Skeletal muscle cell (primary cell): ENCODE measurements around the gene BPTF.

Source experiments
- DNase-seq: peaks from one replicate; pipeline ENCODE4 v3.0.0-alpha.2; 2010; ENCODE audit warnings: low read depth
- H3K4me3 ChIP-seq: 2 replicates; pipeline ENCODE4 v1.5.1; 2011; ENCODE audit warnings: low read depth, mild to moderate bottlenecking, control low read depth, low read length, moderate library complexity

Gene BPTF

DNA sequence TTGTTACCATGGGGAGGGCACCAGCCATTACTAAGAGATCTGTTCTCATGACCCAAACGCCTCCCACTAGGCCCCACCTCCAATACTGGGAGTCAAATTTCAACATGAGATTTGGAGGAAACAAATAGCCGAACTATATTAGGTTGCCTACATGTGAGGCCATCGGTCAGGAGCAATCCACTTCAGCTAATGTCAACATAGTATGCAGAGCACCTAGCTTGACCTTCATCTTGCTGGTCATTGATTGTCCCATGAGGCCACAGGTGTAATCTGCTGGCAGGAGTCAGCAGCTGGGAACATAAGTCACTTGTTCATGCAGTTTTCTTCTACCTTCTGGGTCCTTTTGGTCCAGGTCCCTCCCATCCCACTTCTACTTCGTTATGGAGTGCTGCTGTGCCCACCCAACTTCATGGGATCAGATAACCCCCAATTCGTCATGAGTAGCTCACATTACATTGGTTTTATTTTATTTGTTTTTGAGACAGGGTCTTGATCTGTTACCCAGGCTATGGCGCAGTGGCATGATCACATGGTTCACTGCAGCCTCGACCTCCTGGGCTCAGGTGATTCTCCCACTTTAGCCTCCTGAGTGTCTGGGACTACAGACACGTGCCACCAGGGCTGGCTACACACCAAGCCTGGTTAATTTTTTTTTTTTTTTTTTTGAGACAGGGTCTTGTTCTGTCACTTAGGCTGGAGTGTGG, 204.4 kb downstream of the BPTF start:
- DNase-seq = no peak
- H3K4me3 ChIP-seq = no peak overlapping the region
